ENCODE data around the gene TLL2. TPM values are rescaled to one million over a fixed set of nuclear protein-coding genes. Genes with fewer than 3 reads are reported as not detected.

The TLL2 gene
- total RNA-seq, 6 donors from 2014 or later: 0.06 to 0.20 TPM; not detected in 4

DNA sequence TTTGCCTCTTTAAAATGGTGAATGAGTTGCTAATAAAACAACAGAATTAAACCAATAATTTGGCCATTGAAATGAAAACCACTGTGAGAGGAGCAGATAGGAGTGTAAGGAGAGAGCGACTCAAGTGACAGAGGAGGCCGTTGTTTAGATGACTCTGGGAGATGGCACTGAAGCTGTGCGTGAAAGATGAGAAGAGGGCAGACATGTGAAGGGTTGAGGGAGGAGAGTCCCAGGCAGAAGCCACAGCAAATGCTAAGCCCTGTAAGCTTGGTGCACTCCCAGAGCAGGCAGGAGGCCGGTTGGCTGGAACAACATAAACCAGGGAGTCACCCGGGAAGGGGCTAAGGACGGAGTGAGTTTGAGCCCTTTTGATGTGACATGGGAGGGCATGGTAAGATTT is 154.1 kb downstream of the TLL2 start:
- TF ChIP-seq, protein P1, sequence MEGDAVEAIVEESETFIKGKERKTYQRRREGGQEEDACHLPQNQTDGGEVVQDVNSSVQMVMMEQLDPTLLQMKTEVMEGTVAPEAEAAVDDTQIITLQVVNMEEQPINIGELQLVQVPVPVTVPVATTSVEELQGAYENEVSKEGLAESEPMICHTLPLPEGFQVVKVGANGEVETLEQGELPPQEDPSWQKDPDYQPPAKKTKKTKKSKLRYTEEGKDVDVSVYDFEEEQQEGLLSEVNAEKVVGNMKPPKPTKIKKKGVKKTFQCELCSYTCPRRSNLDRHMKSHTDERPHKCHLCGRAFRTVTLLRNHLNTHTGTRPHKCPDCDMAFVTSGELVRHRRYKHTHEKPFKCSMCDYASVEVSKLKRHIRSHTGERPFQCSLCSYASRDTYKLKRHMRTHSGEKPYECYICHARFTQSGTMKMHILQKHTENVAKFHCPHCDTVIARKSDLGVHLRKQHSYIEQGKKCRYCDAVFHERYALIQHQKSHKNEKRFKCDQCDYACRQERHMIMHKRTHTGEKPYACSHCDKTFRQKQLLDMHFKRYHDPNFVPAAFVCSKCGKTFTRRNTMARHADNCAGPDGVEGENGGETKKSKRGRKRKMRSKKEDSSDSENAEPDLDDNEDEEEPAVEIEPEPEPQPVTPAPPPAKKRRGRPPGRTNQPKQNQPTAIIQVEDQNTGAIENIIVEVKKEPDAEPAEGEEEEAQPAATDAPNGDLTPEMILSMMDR (IDR thresholded peaks at IDR 0.05): no peak
- TF ChIP-seq POLR2A (IDR thresholded peaks at IDR 0.05) (no peak), EP300 (IDR thresholded peaks at IDR 0.05) (no peak), POLR2AphosphoS5 (IDR thresholded peaks at IDR 0.05) (no peak)
- Histone ChIP-seq H3K4me1 (no peaks in the 10 kb centered on the region), H3K4me3 (no peak overlapping the region), H3K9me3 (no peaks in the 10 kb centered on the region), H3K36me3 (no peaks in the 10 kb centered on the region), H3K27ac (no peak overlapping the region), H3K27me3 (no peaks in the 10 kb centered on the region)
- DNase-seq (no peak), ATAC-seq (ENCODE audit: low FRiP score in 2 of 2) (no peak)
- 74 to 87% methylated on average over 6 of the region's 6 CpGs for WGBS, 2 donors

- H3K4me3 ChIP-seq: no peak within 1 kb of the TSS
- no peaks in the 10 kb centered on the region for H3K36me3 ChIP-seq
- no peak for TF ChIP-seq EP300 (IDR thresholded peaks at IDR 0.05)
- TF ChIP-seq, protein P1 (IDR thresholded peaks at IDR 0.05): no peak
- no peak for TF ChIP-seq POLR2A (IDR thresholded peaks at IDR 0.05)
- TF ChIP-seq POLR2AphosphoS5 (IDR thresholded peaks at IDR 0.05): no peak
- WGBS, 2 donors: 82 to 85% methylated on average over 6 to 7 of the region's 7 CpGs
- H3K9me3 ChIP-seq: no peaks in the 10 kb centered on the region
- H3K27me3 ChIP-seq: no peaks in the 10 kb centered on the region
- DNase-seq (no peak), ATAC-seq (ENCODE audit: low FRiP score in 2 of 2) (no peak)
- no peak within 1 kb of the TSS for H3K27ac ChIP-seq
- H3K4me1 ChIP-seq: no peaks in the 10 kb centered on the region
Measured at GRCh38 chr10:96358851-96359540, 154.7 kb downstream of the TLL2 start, which contains the start of gene OPALIN. Gene OPALIN (minus strand): TSS chr10:96359002. CDS start chr10:96358896, 106 bp downstream.

DNA sequence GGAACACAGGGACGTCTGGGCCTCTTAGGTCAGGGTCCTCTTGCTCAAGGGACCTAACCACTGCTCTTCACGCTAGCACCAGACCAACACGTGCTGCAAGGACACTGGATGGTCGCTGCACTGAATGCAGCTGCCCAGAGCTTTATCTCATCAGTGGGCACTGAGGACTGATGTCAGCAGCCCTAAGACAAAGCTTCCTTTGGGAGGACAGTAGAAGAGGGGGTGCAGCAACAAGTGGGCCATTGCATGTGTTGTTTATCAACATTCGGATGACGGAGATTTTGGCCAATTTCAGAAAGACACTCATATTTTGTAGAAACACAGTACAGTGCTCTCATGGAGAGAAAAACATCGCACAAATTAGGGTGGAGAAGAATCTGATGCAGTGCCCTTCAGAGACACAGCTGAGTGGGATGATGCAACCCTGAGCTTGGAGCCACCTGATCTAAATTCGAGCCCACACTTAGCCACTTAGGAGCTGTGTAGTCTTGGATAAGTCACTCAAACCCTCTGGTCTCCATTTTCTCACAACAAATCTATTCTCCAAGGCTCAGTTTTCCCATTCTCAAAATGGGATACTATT is 156.6 kb downstream of the TLL2 start:
- no peaks in the 10 kb centered on the region for H3K36me3 ChIP-seq
- no peaks in the 10 kb centered on the region for H3K27me3 ChIP-seq
- ATAC-seq (ENCODE audit: low FRiP score in 2 of 2) (no peak), DNase-seq (no peak)
- no peak overlapping the region for H3K27ac ChIP-seq
- 71 to 79% methylated on average over 7 to 8 of the region's 8 CpGs for WGBS, 2 donors
- no peaks in the 10 kb centered on the region for H3K9me3 ChIP-seq
- no peaks in the 10 kb centered on the region for H3K4me1 ChIP-seq
- no peak for TF ChIP-seq POLR2A (IDR thresholded peaks at IDR 0.05)
- TF ChIP-seq POLR2AphosphoS5 (IDR thresholded peaks at IDR 0.05): no peak
- TF ChIP-seq EP300 (IDR thresholded peaks at IDR 0.05): no peak
- TF ChIP-seq, protein P1 (IDR thresholded peaks at IDR 0.05): no peak
- H3K4me3 ChIP-seq: no peak overlapping the region

GRCh38 chr10:96352582-96352981 is 161.1 kb downstream of the TLL2 start:
- Histone ChIP-seq H3K4me1 (no peaks in the 10 kb centered on the region), H3K4me3 (no peak overlapping the region), H3K36me3 (no peaks in the 10 kb centered on the region), H3K9me3 (no peaks in the 10 kb centered on the region), H3K27me3 (no peaks in the 10 kb centered on the region), H3K27ac (no peak overlapping the region)
- ATAC-seq (ENCODE audit: low FRiP score in 2 of 2): no peak
- 59 to 66% methylated on average over 4 of the region's 4 CpGs for WGBS, 2 donors
- DNase-seq: no peak
- no peak for TF ChIP-seq POLR2AphosphoS5 (IDR thresholded peaks at IDR 0.05)
- TF ChIP-seq, protein P1 (IDR thresholded peaks at IDR 0.05): no peak

- Histone ChIP-seq H3K9me3 (no peaks in the 10 kb centered on the region), H3K36me3 (no peaks in the 10 kb centered on the region), H3K4me3 (no peak overlapping the region), H3K27me3 (no peaks in the 10 kb centered on the region), H3K4me1 (no peaks in the 10 kb centered on the region), H3K27ac (no peak overlapping the region)
- DNase-seq (no peak), ATAC-seq (ENCODE audit: low FRiP score in 2 of 2) (no peak)
- TF ChIP-seq EP300 (IDR thresholded peaks at IDR 0.05): no peak
- TF ChIP-seq, protein P1 (IDR thresholded peaks at IDR 0.05): no peak
- TF ChIP-seq POLR2AphosphoS5 (IDR thresholded peaks at IDR 0.05): no peak
- no peak for TF ChIP-seq POLR2A (IDR thresholded peaks at IDR 0.05)
Measured at GRCh38 chr10:96352027-96352426, 161.7 kb downstream of the TLL2 start.

Data from upper lobe of left lung (tissue), 6 donors.